GM19239 (cell line): ENCODE results near the gene MAGI1.

Experiments
- DNase-seq: peaks from one replicate; pipeline ENCODE4 v3.0.0; 2011; ENCODE audit warnings: low spot score; ENCODE audit not compliant: insufficient read length
- FAIRE-seq: peaks from 2 replicates; lab custom pipeline; 2011; peaks lifted over from hg19 to GRCh38; lab: Jason Lieb, UNC

Gene MAGI1

GRCh38 chr3:65432388-65433003 is 606.2 kb downstream of the MAGI1 start:
- no peak for FAIRE-seq
- no peak for DNase-seq

DNA sequence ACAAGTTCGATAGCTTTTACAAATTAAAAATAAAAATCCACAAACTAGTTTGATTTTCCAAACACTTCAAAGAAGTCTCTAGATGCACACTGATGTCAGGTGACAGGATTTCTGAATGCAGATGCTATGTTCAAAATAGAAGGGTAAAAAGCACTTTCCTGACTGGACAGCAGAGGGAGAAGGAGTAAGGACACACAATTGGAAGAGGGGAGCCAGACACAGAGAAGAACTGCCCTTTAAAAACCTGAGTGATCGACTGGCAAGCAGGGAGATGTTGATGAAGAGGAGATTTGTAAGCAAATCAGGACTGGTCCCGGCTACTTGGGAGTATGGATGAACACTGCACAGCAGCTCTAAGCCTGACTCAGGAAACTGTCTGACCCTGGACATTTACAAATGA is 612.8 kb downstream of the MAGI1 start:
- FAIRE-seq (no peak), DNase-seq (no peak)

DNA sequence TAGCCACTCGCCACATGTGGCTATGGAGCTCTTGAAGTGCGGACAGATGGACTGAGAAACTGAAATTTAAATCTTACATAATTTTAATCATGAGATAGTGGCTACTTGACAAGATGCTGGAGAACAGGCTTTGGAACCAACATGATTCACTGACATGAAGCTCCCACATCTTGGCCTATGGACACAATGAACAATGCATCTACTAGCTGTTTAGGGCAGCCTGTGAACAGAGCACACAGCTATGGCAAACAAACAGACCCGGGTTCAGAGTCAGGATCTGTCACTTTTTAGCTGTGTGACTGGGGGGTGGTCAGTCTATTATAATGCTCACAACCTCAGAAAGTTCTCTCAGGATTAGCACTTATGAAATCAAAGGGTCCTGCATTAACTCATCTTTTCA is 616.6 kb downstream of the MAGI1 start:
- FAIRE-seq (no peak), DNase-seq (no peak)

- no peak for FAIRE-seq
Observed at GRCh38 chr3:65419233-65419632, 619.5 kb downstream of the MAGI1 start.

GRCh38 chr3:65413891-65414290 is 624.8 kb downstream of the MAGI1 start:
- FAIRE-seq (no peak), DNase-seq (no peak)

More at GRCh38 chr3:65419233-65419632, 619.5 kb downstream of the MAGI1 start:
- DNase-seq, result no peak

GRCh38 chr3:65412588-65412987 is 626.1 kb downstream of the MAGI1 start:
- FAIRE-seq (no peak), DNase-seq (no peak)

- DNase-seq, result no peak
- FAIRE-seq, result no peak
Observed at GRCh38 chr3:65411367-65411766, 627.4 kb downstream of the MAGI1 start.

DNA sequence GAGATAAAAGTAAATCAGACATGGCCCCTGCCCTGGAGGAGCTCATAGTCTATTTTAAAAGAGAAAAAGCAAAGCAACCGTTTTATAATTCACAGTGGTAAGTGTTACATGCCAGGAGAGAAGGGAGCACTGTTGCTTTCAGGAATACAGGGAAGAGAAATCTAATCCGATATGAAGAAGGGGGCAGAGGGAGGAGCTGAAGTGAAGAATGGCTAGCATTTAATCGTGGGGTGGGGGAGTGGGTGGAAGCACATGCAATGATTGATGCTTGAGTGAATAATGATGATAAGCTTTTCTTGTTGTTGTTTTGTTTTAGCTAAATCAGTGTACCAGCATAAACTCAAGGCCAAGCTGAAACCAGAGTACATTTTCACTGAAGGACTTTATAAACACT is 629.5 kb downstream of the MAGI1 start:
- no peak for FAIRE-seq
- no peak for DNase-seq

DNA sequence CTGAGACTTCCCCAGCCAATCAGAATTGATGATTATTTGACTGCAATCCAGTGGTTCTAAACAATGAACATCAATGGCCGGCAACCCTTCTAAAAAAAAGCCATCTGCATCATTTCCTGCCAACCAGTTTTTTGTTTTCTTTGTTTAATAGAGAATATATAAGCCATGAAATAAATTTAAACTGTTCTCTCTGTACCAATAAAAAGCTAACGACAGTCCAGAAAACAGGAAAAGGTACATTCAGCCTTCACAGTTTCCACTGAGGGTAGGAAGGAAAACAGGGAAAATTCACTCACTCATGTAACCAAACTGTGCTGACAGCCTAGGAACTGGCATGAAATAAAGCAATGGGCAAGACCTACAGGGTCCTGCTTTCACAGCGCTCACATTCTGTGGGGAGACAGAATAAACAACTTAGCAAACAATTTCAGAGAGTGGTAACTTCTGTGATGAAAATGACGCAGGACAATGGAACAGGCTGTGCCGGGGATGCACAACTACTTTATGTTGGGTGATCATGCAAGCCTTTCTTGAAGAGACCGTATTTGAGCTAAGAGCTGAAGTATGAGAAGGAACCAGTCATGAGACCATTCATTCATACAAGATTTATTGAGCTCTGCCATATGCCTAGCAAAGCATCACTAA is 630.1 kb downstream of the MAGI1 start:
- no peak for FAIRE-seq
- no peak for DNase-seq

DNA sequence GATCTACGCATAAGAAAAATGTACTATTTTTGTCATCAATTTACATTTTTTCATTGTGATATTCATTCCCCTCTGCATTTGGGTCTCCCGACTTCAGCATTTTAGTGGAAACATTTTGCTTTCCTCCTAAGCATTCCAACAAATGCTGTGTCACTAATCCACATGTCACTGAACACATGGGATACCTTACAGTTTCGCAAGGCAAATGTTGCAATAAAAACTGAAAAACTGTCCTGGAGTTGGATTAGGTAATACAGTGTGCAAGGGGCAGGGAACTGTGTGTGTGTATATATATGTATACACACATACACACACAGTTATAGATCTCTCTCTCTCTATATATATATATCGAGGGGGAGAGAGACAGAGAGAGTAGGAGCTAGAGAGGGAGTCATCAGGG is 632.2 kb downstream of the MAGI1 start:
- DNase-seq (no peak), FAIRE-seq (no peak)

DNA sequence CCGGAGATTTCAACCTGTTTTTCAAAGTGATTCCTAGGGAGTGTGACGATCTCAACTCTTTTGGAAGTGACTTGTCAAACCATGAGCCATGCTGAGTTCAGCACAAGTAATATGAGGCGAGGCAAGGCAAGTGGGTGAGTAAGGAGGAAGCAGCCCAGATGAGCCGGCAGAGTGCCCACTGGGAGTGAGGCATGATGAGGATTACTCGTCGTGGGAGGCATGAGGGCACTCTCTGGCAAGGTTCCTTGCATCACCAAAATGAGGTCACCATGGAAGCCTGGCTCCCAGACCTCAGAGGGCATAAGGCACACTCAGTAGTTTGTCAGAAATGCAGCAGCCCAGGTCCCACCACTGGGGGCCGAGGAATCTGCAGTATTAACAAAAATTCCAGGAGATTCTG is 636.1 kb downstream of the MAGI1 start:
- DNase-seq (no peak), FAIRE-seq (no peak)

GRCh38 chr3:65401359-65402305 is 637.1 kb downstream of the MAGI1 start:
- FAIRE-seq (no peak), DNase-seq (no peak)

- DNase-seq (no peak), FAIRE-seq (no peak)
Observed at GRCh38 chr3:65400899-65401298, 637.8 kb downstream of the MAGI1 start.

DNA sequence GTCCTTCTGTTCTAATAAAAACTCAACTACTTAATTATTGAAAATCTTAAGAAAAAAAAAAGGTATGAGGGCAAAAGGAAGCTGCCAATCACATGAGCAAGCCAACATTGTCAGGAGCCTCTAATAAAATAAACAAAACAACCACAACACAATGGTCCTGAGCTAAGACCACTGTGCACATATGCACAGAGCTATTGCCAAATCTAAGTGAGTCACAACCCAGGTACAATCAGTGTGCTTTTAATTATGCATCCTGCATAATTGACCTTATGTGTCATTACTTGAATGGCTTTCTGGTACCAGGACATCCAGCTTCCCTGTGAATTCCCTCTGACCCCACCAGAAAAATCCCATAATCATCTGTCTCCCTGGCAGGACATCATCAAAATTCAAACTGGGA is 639.8 kb downstream of the MAGI1 start:
- no peak for FAIRE-seq
- DNase-seq, result no peak

- FAIRE-seq (no peak), DNase-seq (no peak)
Observed at GRCh38 chr3:65396078-65396477, 642.6 kb downstream of the MAGI1 start.

- FAIRE-seq, result no peak
- no peak for DNase-seq
Observed at GRCh38 chr3:65391068-65391467, 647.6 kb downstream of the MAGI1 start.

DNA sequence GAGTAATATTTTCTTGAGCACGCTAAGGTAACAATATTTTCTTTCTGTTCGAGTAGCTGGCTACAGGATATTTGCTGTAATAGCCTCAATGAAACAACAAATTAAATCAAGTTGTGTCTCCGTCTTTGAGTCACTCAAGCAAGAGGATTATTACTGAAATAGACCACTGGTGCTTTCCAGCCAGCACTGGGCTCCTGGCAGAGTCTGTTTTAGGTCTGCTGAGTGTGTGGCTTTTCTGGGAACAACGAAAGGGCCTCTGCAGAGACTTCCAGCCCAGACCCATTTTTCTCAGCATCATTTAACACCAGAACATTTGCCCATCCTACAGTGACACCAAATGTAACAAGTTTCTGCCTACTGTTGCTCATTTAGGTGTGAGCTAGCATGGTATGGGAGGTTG is 652.9 kb downstream of the MAGI1 start:
- DNase-seq, result no peak
- no peak for FAIRE-seq

DNA sequence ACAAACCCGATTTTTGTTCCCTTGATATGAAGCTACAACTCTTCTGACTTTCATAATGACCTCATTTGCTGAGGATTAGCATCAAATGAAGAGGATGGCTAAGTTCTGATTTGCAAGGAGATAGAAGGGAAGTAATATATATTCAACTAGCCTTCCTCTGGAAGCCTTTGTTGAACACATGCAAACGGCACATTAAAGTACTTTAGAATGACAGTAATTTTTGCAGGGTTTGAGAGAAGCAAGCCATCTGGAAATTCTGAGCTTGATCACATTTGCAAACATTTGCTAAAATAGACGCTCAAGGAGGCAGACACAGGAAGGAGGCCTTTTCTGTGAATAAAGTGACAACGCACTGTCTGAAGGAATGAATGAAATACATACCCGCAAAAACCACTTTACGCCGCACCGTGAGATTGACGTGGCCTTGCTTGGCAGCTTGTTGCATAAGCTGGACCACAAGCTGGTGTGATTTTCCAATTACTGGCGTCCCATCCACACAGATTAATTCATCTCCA is 657.2 kb downstream of the MAGI1 start:
- no peak for FAIRE-seq
- DNase-seq, result no peak

DNA sequence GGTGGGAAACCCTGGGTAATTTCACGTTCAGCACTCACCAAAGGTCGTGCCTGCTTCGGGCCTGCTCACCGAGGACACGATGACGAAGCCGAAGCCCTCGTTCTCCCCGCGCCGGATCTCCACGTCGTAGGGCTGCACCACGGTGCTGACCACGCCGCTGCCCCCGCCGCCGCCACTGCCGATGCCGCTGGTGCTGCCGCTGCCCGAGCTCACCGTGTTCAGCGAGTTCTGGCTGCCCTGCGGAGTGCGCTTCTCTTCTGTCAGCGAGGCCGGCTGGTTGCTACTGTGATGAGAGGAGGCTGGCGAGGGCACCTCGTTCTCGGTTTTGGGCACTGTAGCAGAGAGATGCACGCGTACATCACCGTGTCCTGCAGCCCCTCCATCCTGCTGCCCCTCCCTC is 659.5 kb downstream of the MAGI1 start:
- no peak for FAIRE-seq
- no peak for DNase-seq

GRCh38 chr3:65377637-65378036 is 661.1 kb downstream of the MAGI1 start:
- DNase-seq, result no peak
- FAIRE-seq, result no peak

- no peak for DNase-seq
- no peak for FAIRE-seq
Observed at GRCh38 chr3:65376426-65376825, 662.3 kb downstream of the MAGI1 start.
